Measurements from ENCODE around the gene GFAP.

The GFAP gene

DNA sequence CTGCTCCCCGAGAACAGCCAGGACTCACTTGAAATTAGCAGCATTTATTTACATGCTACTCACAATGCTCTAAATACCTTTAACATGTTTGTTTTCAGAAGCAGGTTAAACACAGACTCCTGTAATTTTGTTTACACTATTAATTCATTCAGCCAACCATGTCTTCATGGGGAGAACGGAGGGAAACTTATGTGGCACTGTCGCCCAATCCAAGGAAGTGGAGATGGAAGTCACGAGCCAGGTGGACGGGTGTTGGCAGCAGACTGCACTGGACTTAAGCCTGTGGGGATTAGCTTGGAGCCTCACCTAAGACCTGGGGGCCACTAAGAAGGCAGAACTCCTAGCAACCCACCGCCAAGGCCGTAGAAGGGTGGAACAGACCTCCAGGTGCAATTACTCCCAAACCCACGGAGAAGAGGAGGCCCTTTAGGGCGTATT is 8.8 kb upstream of the GFAP start:
- Histone ChIP-seq H3K27me3 (ENCODE audit: insufficient read depth, low read length) (no peaks in the 10 kb centered on the region), H3F3A (ENCODE audit: insufficient read depth, low read length) (no peaks in the 10 kb centered on the region), H3K4me3 (ENCODE audit: low read depth, low read length, poor library complexity, severe bottlenecking) (no peak overlapping the region), H3K9me2 (ENCODE audit: low read depth, low read length) (no peaks in the 10 kb centered on the region), H3K9ac (ENCODE audit: low read length) (no peak overlapping the region), H3K9me3 (ENCODE audit: low read length) (no peaks in the 10 kb centered on the region), H3K4me1 (ENCODE audit: insufficient read depth, low read length, severe bottlenecking) (peaks cover 14% of the 10 kb centered on the region), H3K36me3 (ENCODE audit: insufficient read depth, low read length) (peaks cover 36% of the 10 kb centered on the region), H3K79me2 (ENCODE audit: insufficient read depth, low read length) (no peaks in the 10 kb centered on the region), H3K27ac (ENCODE audit: low read depth, low read length, poor library complexity, severe bottlenecking) (no peak overlapping the region), H3K4me2 (ENCODE audit: low read length) (no peak overlapping the region), H2AFZ (ENCODE audit: low read length) (no peak overlapping the region), H4K20me1 (ENCODE audit: insufficient read depth, low read length) (no peaks in the 10 kb centered on the region)
- TF ChIP-seq, protein P1, sequence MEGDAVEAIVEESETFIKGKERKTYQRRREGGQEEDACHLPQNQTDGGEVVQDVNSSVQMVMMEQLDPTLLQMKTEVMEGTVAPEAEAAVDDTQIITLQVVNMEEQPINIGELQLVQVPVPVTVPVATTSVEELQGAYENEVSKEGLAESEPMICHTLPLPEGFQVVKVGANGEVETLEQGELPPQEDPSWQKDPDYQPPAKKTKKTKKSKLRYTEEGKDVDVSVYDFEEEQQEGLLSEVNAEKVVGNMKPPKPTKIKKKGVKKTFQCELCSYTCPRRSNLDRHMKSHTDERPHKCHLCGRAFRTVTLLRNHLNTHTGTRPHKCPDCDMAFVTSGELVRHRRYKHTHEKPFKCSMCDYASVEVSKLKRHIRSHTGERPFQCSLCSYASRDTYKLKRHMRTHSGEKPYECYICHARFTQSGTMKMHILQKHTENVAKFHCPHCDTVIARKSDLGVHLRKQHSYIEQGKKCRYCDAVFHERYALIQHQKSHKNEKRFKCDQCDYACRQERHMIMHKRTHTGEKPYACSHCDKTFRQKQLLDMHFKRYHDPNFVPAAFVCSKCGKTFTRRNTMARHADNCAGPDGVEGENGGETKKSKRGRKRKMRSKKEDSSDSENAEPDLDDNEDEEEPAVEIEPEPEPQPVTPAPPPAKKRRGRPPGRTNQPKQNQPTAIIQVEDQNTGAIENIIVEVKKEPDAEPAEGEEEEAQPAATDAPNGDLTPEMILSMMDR (IDR thresholded peaks at IDR 0.05; ENCODE audit: low read length) = no peak
- no peak for TF ChIP-seq EZH2 (IDR thresholded peaks at IDR 0.05; ENCODE audit: borderline replicate concordance, low read length)

DNA sequence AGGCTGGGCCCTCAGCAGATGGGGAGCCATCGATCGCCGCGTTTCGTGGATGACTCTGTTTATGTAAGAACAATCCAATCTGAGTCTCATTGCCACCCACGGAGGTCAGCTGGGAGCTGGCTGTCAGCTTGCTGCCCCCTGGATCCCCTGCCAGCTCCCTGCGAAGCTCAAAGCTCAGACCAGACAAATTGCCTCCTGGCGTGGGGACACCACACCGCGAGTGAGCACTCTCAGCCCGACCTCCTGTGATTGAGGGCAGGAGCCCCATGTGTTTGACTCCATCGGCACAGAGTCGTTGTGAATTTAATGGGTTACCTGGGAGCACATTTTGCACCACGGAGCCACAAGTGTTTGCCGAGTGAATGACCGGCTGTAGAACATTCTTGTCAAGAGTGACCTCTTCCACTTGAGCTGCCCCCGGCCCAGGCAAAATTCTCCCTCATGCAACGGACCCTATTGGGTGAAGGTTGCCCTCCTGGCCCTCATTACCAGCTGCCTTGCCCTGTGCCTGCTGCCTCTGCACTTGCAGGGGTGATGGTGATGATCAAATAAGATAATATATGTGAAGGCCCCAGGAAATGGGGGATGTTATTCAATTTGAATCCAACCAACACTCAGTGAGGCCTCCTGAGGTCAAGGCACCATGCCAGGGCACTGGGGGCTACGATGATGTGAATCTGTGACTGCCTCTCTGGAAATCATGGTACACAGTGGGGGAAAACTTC is 7.6 kb upstream of the GFAP start:
- no peaks in the 10 kb centered on the region for H3F3A ChIP-seq (ENCODE audit: insufficient read depth, low read length)
- no peak overlapping the region for H3K27ac ChIP-seq (ENCODE audit: low read depth, low read length, poor library complexity, severe bottlenecking)
- no peak overlapping the region for H3K9ac ChIP-seq (ENCODE audit: low read length)
- no peak overlapping the region for H2AFZ ChIP-seq (ENCODE audit: low read length)
- H4K20me1 ChIP-seq (ENCODE audit: insufficient read depth, low read length) = no peaks in the 10 kb centered on the region
- H3K27me3 ChIP-seq (ENCODE audit: insufficient read depth, low read length) = no peaks in the 10 kb centered on the region
- H3K4me2 ChIP-seq (ENCODE audit: low read length) = no peak overlapping the region
- H3K9me3 ChIP-seq (ENCODE audit: low read length) = no peaks in the 10 kb centered on the region
- no peak for TF ChIP-seq EZH2 (IDR thresholded peaks at IDR 0.05; ENCODE audit: borderline replicate concordance, low read length)
- TF ChIP-seq, protein P1 (IDR thresholded peaks at IDR 0.05; ENCODE audit: low read length) = no peak
- peaks cover 14% of the 10 kb centered on the region for H3K4me1 ChIP-seq (ENCODE audit: insufficient read depth, low read length, severe bottlenecking)
- no peaks in the 10 kb centered on the region for H3K9me2 ChIP-seq (ENCODE audit: low read depth, low read length)
- peaks cover 24% of the 10 kb centered on the region for H3K36me3 ChIP-seq (ENCODE audit: insufficient read depth, low read length)
- H3K4me3 ChIP-seq (ENCODE audit: low read depth, low read length, poor library complexity, severe bottlenecking) = no peak overlapping the region
- H3K79me2 ChIP-seq (ENCODE audit: insufficient read depth, low read length) = no peaks in the 10 kb centered on the region

DNA sequence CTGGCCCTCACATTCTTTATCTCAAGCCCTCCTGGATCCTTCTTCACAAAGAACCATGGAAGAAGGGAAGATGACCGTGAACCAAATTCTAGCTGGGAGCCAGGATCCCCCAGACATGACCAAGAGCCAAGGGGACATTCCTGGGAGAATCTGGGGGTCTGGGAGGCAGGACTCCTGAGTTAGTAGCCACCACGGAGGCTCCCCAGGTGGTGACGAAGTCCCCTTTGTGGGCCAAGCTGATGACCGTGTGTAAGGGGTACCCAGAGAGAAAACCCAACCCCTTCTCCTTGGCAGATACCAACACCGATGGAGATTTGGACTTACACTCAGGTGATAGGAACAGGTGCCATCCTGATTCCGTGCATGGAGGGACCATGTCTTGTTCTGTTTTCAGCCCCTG is 6.8 kb upstream of the GFAP start:
- Histone ChIP-seq H3K27ac (ENCODE audit: low read depth, low read length, poor library complexity, severe bottlenecking) (no peak overlapping the region), H3K4me3 (ENCODE audit: low read depth, low read length, poor library complexity, severe bottlenecking) (no peak overlapping the region), H2AFZ (ENCODE audit: low read length) (no peak overlapping the region), H3K4me1 (ENCODE audit: insufficient read depth, low read length, severe bottlenecking) (peaks cover 14% of the 10 kb centered on the region), H3K9me3 (ENCODE audit: low read length) (no peaks in the 10 kb centered on the region), H4K20me1 (ENCODE audit: insufficient read depth, low read length) (no peaks in the 10 kb centered on the region), H3K27me3 (ENCODE audit: insufficient read depth, low read length) (no peaks in the 10 kb centered on the region), H3F3A (ENCODE audit: insufficient read depth, low read length) (no peaks in the 10 kb centered on the region), H3K36me3 (ENCODE audit: insufficient read depth, low read length) (peaks cover 16% of the 10 kb centered on the region), H3K4me2 (ENCODE audit: low read length) (no peak overlapping the region), H3K9me2 (ENCODE audit: low read depth, low read length) (no peaks in the 10 kb centered on the region), H3K79me2 (ENCODE audit: insufficient read depth, low read length) (no peaks in the 10 kb centered on the region), H3K9ac (ENCODE audit: low read length) (no peak overlapping the region)
- TF ChIP-seq, protein P1 (IDR thresholded peaks at IDR 0.05; ENCODE audit: low read length) = no peak
- no peak for TF ChIP-seq EZH2 (IDR thresholded peaks at IDR 0.05; ENCODE audit: borderline replicate concordance, low read length)
